ENCODE measurements around the gene TMEM150C.
"Not testable (repeated sequence)": the region's sequence is repeated elsewhere in the genome, so short reads cannot be mapped to it uniquely, and the experiment has no call there.

Gene TMEM150C

DNA sequence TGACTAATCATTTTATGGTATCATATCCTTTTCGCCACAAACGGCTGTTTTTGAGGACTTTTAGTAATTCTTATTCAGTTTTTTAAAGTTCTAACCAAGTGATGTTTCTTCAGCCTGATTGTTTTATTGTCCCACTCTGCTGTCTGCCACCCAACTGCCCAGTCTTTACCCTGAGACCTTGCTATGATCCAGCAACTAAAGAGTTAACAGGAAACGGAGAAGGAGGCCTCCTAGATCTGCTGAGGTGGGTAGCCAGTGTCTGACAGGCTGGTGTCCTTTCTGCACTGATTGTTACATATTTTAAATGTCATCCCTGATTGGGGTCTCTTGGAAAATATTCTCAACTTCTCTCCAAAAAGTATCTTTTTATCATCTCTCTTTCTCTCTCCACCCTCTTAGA, 7.9 kb upstream of the TMEM150C start:
- Histone ChIP-seq H3K36me3 (ENCODE audit: control insufficient read depth in 4 of 4, insufficient read depth in 4 of 4, low read length in 3 of 4) (no peaks in the 10 kb centered on the region), H3K9me3 (ENCODE audit: control extremely low read depth in 1 of 5, control insufficient read depth in 4 of 5, insufficient read depth in 2 of 5, low read depth in 1 of 5, low read length in 4 of 5) (no peaks in the 10 kb centered on the region), H3K4me1 (ENCODE audit: control extremely low read depth in 1 of 4, control insufficient read depth in 4 of 4, insufficient read depth in 4 of 4, low read length in 3 of 4) (no peaks in the 10 kb centered on the region), H3K4me3 (ENCODE audit: control insufficient read depth in 1 of 7, extremely low read depth in 1 of 7, insufficient read depth in 4 of 7, low read depth in 2 of 7, low read length in 6 of 7) (no peak overlapping the region), H3K27ac (ENCODE audit: insufficient read depth in 1 of 2, low read depth in 1 of 2, low read length in 2 of 2, poor library complexity in 1 of 2, severe bottlenecking in 2 of 2) (no peak overlapping the region), H3K27me3 (replicated peaks in 2 of 5; ENCODE audit: control insufficient read depth in 4 of 5, insufficient read depth in 5 of 5, low read length in 4 of 5) (peaks cover 0 to 2% (median 0%) of the 10 kb centered on the region in 5 experiments)
- DNase-seq: no peak
- 94% methylated on average over 2 of the region's 3 CpGs for WGBS (ENCODE audit: insufficient coverage)
- ChIA-PET POLR2A (no interaction called here), CTCF (no interaction called here)

DNA sequence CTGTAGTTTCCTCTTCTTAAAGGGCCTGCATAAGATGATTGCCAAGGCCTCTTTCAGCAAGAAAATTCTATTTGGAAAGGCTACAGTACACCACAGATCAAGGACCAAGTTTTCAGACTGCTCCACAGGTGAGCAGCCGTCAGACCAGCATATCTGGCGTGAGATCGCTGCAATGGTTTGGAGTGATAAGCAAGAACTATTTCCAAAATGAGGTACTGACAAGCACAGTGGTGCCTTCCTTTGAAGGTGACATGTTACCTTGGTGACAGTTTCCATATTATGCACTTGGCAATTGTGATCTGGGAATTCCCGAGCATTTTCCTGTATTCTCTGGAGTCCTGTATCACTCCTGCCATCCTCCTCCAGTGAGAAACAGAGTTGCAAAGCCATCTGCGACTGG, 7.3 kb upstream of the TMEM150C start:
- H3K4me1 ChIP-seq (ENCODE audit: control extremely low read depth in 1 of 4, control insufficient read depth in 4 of 4, insufficient read depth in 4 of 4, low read length in 3 of 4): no peaks in the 10 kb centered on the region
- 92% methylated on average over 5 of the region's 5 CpGs for WGBS (ENCODE audit: insufficient coverage)
- H3K4me3 ChIP-seq (ENCODE audit: control insufficient read depth in 1 of 7, extremely low read depth in 1 of 7, insufficient read depth in 4 of 7, low read depth in 2 of 7, low read length in 6 of 7): no peak overlapping the region
- DNase-seq: no peak
- H3K36me3 ChIP-seq (ENCODE audit: control insufficient read depth in 4 of 4, insufficient read depth in 4 of 4, low read length in 3 of 4): no peaks in the 10 kb centered on the region
- no peak overlapping the region for H3K27ac ChIP-seq (ENCODE audit: insufficient read depth in 1 of 2, low read depth in 1 of 2, low read length in 2 of 2, poor library complexity in 1 of 2, severe bottlenecking in 2 of 2)
- peaks cover 0 to 2% (median 0%) of the 10 kb centered on the region in 5 experiments for H3K27me3 ChIP-seq (replicated peaks in 2 of 5; ENCODE audit: control insufficient read depth in 4 of 5, insufficient read depth in 5 of 5, low read length in 4 of 5)
- POLR2A ChIA-PET: no interaction called here
- CTCF ChIA-PET: no interaction called here
- no peaks in the 10 kb centered on the region for H3K9me3 ChIP-seq (ENCODE audit: control extremely low read depth in 1 of 5, control insufficient read depth in 4 of 5, insufficient read depth in 2 of 5, low read depth in 1 of 5, low read length in 4 of 5)

DNA sequence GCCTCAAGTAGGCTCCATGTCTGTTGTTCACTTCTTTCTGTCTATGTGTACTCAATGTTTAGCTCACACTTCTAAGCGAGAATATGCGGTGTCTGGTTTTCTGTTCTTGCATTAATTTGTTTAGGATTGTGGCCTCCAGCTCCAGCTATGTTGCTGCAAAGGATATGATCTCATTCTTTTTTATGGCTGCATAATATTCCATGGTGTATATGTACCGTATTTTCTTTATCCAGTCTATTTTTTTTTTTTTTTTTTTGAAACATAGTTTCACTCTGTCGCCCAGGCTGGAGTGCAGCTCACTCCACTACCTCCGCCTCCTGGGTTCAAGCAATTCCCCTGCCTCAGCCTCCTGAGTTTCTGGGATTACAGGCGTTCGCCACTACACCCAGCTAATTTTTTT, 5.7 kb upstream of the TMEM150C start:
- peaks cover 0 to 4% (median 0%) of the 10 kb centered on the region in 5 experiments for H3K27me3 ChIP-seq (replicated peaks in 2 of 5; ENCODE audit: control insufficient read depth in 4 of 5, insufficient read depth in 5 of 5, low read length in 4 of 5)
- H3K36me3 ChIP-seq (ENCODE audit: control insufficient read depth in 4 of 4, insufficient read depth in 4 of 4, low read length in 3 of 4): no peaks in the 10 kb centered on the region
- WGBS (ENCODE audit: insufficient coverage): 100% methylated on average over 3 of the region's 7 CpGs
- ChIA-PET CTCF (no interaction called here), POLR2A (no interaction called here)
- no peak overlapping the region for H3K4me3 ChIP-seq (ENCODE audit: control insufficient read depth in 1 of 7, extremely low read depth in 1 of 7, insufficient read depth in 4 of 7, low read depth in 2 of 7, low read length in 6 of 7)
- no peak for DNase-seq
- H3K9me3 ChIP-seq (ENCODE audit: control extremely low read depth in 1 of 5, control insufficient read depth in 4 of 5, insufficient read depth in 2 of 5, low read depth in 1 of 5, low read length in 4 of 5): no peaks in the 10 kb centered on the region
- H3K27ac ChIP-seq (ENCODE audit: insufficient read depth in 1 of 2, low read depth in 1 of 2, low read length in 2 of 2, poor library complexity in 1 of 2, severe bottlenecking in 2 of 2): no peak overlapping the region
- peaks cover 0 to 1% (median under 1%) of the 10 kb centered on the region in 4 experiments for H3K4me1 ChIP-seq (ENCODE audit: control extremely low read depth in 1 of 4, control insufficient read depth in 4 of 4, insufficient read depth in 4 of 4, low read length in 3 of 4)

DNA sequence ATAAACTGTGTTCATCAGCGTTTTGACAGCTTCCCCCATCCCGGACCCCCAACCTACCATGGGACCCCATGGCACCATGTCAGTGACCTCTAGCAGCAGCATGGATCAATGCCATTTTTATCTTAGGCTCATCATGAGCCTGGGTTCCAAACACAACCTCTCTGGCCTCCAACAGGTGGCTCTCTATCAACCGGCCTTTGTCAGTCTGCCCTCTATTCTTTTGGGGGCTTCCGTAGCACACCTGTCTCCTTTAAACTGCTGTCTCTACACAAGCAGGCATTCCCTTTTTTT, 721 bp upstream of the TMEM150C start:
- Histone ChIP-seq H3K36me3 (ENCODE audit: control insufficient read depth in 4 of 4, insufficient read depth in 4 of 4, low read length in 3 of 4) (no peaks in the 10 kb centered on the region), H3K9me3 (ENCODE audit: control extremely low read depth in 1 of 5, control insufficient read depth in 4 of 5, insufficient read depth in 2 of 5, low read depth in 1 of 5, low read length in 4 of 5) (no peaks in the 10 kb centered on the region), H3K4me3 (ENCODE audit: control insufficient read depth in 1 of 7, extremely low read depth in 1 of 7, insufficient read depth in 4 of 7, low read depth in 2 of 7, low read length in 6 of 7) (peak overlapping the region; percentile 47 to 87 (median 75)), H3K27me3 (replicated peaks in 2 of 5; ENCODE audit: control insufficient read depth in 4 of 5, insufficient read depth in 5 of 5, low read length in 4 of 5) (peaks cover 0 to 6% (median 2%) of the 10 kb centered on the region in 5 experiments), H3K27ac (ENCODE audit: insufficient read depth in 1 of 2, low read depth in 1 of 2, low read length in 2 of 2, poor library complexity in 1 of 2, severe bottlenecking in 2 of 2) (no peak overlapping the region), H3K4me1 (ENCODE audit: control extremely low read depth in 1 of 4, control insufficient read depth in 4 of 4, insufficient read depth in 4 of 4, low read length in 3 of 4) (peaks cover 0 to 13% (median 9%) of the 10 kb centered on the region in 4 experiments)
- ChIA-PET POLR2A (interaction anchor here (0.6 kb wide), 1 partner anchor 26 kb away, joined by 3 read pairs; no protein-coding TSS in a partner anchor), CTCF (interaction anchor here (0.8 kb wide), 1 partner anchor 153 kb away, joined by 3 read pairs; no protein-coding TSS in a partner anchor)
- DNase-seq: no peak
- 56% methylated on average over 3 of the region's 4 CpGs for WGBS (ENCODE audit: insufficient coverage)

DNA sequence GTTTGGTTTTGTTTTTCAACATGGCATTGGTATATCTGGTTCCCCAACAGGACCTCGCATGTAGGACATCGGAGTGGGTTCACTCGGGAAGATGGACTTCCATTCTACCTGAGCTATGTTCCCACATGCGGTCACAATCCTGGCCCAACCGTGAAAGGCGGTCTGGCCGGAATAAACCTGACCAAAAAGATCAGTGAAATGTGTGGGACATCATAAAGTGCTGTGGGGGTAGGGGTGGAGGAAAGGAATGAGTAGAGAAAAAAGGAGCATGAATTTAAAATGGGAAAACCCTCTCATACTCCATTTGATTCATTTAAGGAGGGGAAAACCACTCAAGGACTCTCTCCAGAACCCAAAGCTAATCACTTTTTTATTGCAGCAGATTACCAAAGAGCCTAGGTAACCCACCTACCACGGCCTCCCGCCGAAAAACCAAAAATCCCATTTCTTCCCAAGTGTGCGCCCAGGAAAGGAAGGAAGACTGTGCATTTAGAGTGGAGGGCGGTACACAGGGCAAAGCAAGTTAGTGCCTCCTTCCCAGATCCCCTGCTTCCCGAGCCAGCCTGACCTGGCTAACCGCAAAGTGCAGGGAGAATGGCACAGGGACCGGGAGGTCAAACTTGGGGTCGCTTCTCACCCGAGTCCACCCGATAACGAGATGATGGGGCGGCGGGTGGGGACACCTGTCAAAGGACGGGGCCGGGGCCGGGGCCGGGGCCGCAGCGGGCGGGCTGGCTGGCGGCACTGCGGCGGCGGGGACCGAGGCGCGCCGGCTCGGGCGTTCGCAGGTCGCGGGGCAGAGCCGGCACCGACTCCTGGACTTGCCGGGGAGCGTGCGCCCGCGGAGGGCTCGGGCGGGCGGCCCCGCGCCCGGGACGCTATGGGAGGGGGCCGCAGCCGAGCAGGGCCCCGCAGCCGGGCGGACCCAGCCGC, 669 bp downstream of the TMEM150C start:
- POLR2A ChIA-PET: no interaction called here
- WGBS (ENCODE audit: insufficient coverage): 17% methylated on average over 40 of the region's 61 CpGs
- peak overlapping the region; percentile 47 to 87 (median 65) for H3K4me3 ChIP-seq (ENCODE audit: control insufficient read depth in 1 of 7, extremely low read depth in 1 of 7, insufficient read depth in 4 of 7, low read depth in 2 of 7, low read length in 6 of 7)

DNA sequence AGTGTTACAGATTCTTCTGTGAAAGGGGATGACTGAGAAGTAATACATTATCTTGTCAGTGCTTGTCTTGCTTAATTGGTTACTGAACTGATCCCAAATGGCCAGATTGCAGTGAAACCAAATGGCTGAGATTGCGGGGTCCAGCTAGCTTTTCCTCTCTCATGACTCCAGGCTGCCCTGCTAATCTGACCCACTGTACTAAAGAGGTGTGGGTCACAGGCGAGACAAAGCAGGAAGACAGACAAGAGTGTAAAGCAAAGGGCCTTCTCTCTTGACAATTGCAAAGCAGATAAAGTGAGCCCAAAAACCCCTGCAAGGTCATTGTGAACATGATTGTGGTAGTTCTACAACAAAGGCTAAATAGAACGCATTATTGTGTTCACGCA, 2.1 kb downstream of the TMEM150C start:
- no peak for DNase-seq
- Histone ChIP-seq H3K27me3 (replicated peaks in 2 of 5; ENCODE audit: control insufficient read depth in 4 of 5, insufficient read depth in 5 of 5, low read length in 4 of 5) (peaks cover 0 to 6% (median 2%) of the 10 kb centered on the region in 5 experiments), H3K27ac (ENCODE audit: insufficient read depth in 1 of 2, low read depth in 1 of 2, low read length in 2 of 2, poor library complexity in 1 of 2, severe bottlenecking in 2 of 2) (no peak overlapping the region), H3K9me3 (ENCODE audit: control extremely low read depth in 1 of 5, control insufficient read depth in 4 of 5, insufficient read depth in 2 of 5, low read depth in 1 of 5, low read length in 4 of 5) (no peaks in the 10 kb centered on the region), H3K4me1 (ENCODE audit: control extremely low read depth in 1 of 4, control insufficient read depth in 4 of 4, insufficient read depth in 4 of 4, low read length in 3 of 4) (peaks cover 0 to 24% (median 18%) of the 10 kb centered on the region in 4 experiments), H3K36me3 (ENCODE audit: control insufficient read depth in 4 of 4, insufficient read depth in 4 of 4, low read length in 3 of 4) (no peaks in the 10 kb centered on the region), H3K4me3 (ENCODE audit: control insufficient read depth in 1 of 7, extremely low read depth in 1 of 7, insufficient read depth in 4 of 7, low read depth in 2 of 7, low read length in 6 of 7) (no peak overlapping the region)
- WGBS (ENCODE audit: insufficient coverage): 88% methylated on average over 2 of the region's 4 CpGs
- ChIA-PET POLR2A (no interaction called here), CTCF (interaction anchor here (0.6 to 1.3 kb wide), 2 partner anchors 19 to 71 kb away, joined by 3 read pairs; no protein-coding TSS in a partner anchor)

More for the DNA sequence above, 669 bp downstream of the TMEM150C start:
- Histone ChIP-seq H3K27ac (ENCODE audit: insufficient read depth in 1 of 2, low read depth in 1 of 2, low read length in 2 of 2, poor library complexity in 1 of 2, severe bottlenecking in 2 of 2) (no peak overlapping the region), H3K27me3 (replicated peaks in 2 of 5; ENCODE audit: control insufficient read depth in 4 of 5, insufficient read depth in 5 of 5, low read length in 4 of 5) (peaks cover 0 to 6% (median 2%) of the 10 kb centered on the region in 5 experiments), H3K4me1 (ENCODE audit: control extremely low read depth in 1 of 4, control insufficient read depth in 4 of 4, insufficient read depth in 4 of 4, low read length in 3 of 4) (peaks cover 0 to 13% (median 9%) of the 10 kb centered on the region in 4 experiments), H3K36me3 (ENCODE audit: control insufficient read depth in 4 of 4, insufficient read depth in 4 of 4, low read length in 3 of 4) (no peaks in the 10 kb centered on the region), H3K9me3 (ENCODE audit: control extremely low read depth in 1 of 5, control insufficient read depth in 4 of 5, insufficient read depth in 2 of 5, low read depth in 1 of 5, low read length in 4 of 5) (no peaks in the 10 kb centered on the region)
- CTCF ChIA-PET: interaction anchor here (1.3 kb wide), 1 partner anchor 72 kb away, joined by 3 read pairs; no protein-coding TSS in a partner anchor
- no peak for DNase-seq

DNA sequence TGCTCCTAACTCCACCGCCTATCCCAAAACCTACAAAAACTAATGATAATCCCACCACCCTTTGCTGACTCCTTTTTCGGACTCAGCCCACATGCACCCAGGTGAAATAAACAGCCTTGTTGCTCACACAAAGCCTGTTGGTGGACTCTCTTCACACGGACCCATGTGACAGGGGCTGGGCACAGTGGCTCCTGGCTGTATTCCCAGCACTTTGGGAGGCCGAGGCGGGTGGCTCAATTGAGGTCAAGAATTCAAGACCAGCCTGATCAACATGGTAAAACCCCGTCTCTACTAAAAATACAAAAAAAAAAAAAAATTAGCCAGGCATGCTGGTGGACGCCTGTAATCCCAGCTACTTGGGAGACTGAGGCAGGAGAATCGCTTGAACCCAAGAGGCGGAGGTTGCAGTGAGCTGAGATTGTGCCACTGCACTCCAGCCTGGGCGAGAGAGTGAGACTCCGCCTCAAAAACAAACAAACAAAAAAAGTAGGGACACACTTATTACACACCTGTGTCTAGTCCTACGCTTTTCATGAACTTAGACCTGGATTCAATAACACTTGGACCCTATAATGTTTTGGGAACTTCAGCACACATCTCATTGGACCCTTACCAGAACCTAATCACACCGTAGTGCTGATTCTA, 2.6 kb downstream of the TMEM150C start:
- not testable (repeated sequence) for H3K9me3 ChIP-seq (ENCODE audit: control extremely low read depth in 1 of 5, control insufficient read depth in 4 of 5, insufficient read depth in 2 of 5, low read depth in 1 of 5, low read length in 4 of 5); H3K27me3 ChIP-seq (replicated peaks in 2 of 5; ENCODE audit: control insufficient read depth in 4 of 5, insufficient read depth in 5 of 5, low read length in 4 of 5); H3K4me3 ChIP-seq (ENCODE audit: control insufficient read depth in 1 of 7, extremely low read depth in 1 of 7, insufficient read depth in 4 of 7, low read depth in 2 of 7, low read length in 6 of 7); DNase-seq; H3K36me3 ChIP-seq (ENCODE audit: control insufficient read depth in 4 of 4, insufficient read depth in 4 of 4, low read length in 3 of 4); H3K27ac ChIP-seq (ENCODE audit: insufficient read depth in 1 of 2, low read depth in 1 of 2, low read length in 2 of 2, poor library complexity in 1 of 2, severe bottlenecking in 2 of 2)
- ChIA-PET POLR2A (interaction anchor here (0.7 kb wide), 1 partner anchor 345 kb away, joined by 9 read pairs; no protein-coding TSS in a partner anchor), CTCF (interaction anchor here (0.6 kb wide), 1 partner anchor 20 kb away, joined by 3 read pairs; no protein-coding TSS in a partner anchor)
- peaks cover 0 to 25% (median 18%) of the 10 kb centered on the region in 4 experiments for H3K4me1 ChIP-seq (ENCODE audit: control extremely low read depth in 1 of 4, control insufficient read depth in 4 of 4, insufficient read depth in 4 of 4, low read length in 3 of 4)
- WGBS (ENCODE audit: insufficient coverage): 96% methylated on average over 8 of the region's 13 CpGs

All from common myeloid progenitor, CD34-positive (primary cell).